HUES48 (cell line): Measurements from ENCODE around the gene CEP72.
"Not testable (repeated sequence)": the region's sequence is repeated elsewhere in the genome, so short reads cannot be mapped to it uniquely, and the experiment has no call there.

Source experiments
- H3K27ac ChIP-seq: one replicate; pipeline ENCODE4 v1.7.0; 2013; ENCODE audit warnings: low read depth, low read length, inconsistent platforms
- H3K27me3 ChIP-seq: 2 replicates; pipeline ENCODE4 v1.6.1; 2013; ENCODE audit warnings: mild to moderate bottlenecking, low read length; ENCODE audit not compliant: control insufficient read depth, insufficient read depth
- H3K36me3 ChIP-seq: 2 replicates; pipeline ENCODE4 v1.6.1; 2013; ENCODE audit warnings: low read length; ENCODE audit not compliant: control insufficient read depth, insufficient read depth
- H3K4me1 ChIP-seq: 2 replicates; pipeline ENCODE4 v1.6.1; 2013; ENCODE audit warnings: mild to moderate bottlenecking, low read length; ENCODE audit not compliant: control insufficient read depth, insufficient read depth
- H3K4me3 ChIP-seq: 2 replicates; pipeline ENCODE4 v1.5.1; 2013; ENCODE audit warnings: mild to moderate bottlenecking, low read depth, low read length
- H3K9ac ChIP-seq: 2 replicates; pipeline ENCODE4 v1.6.1; 2013; ENCODE audit warnings: mild to moderate bottlenecking, low read depth, low read length, moderate library complexity
- H3K9me3 ChIP-seq: 2 replicates; pipeline ENCODE4 v1.6.1; 2013; ENCODE audit warnings: low read length; ENCODE audit not compliant: control insufficient read depth, insufficient read depth

The CEP72 gene

GRCh38 chr5:675871-676698, 63.9 kb downstream of the CEP72 start:
- Histone ChIP-seq H3K36me3 (no peaks in the 10 kb centered on the region), H3K27me3 (peaks cover 25% of the 10 kb centered on the region; the same call in 1 of the 2 replicates), H3K4me1 (0 out of 2 replicates have a peak, but pooled peaks cover 9% of the 10 kb centered on the region), H3K9ac (no peak overlapping the region), H3K27ac (no peak overlapping the region), H3K9me3 (no peaks in the 10 kb centered on the region), H3K4me3 (no peak overlapping the region)

GRCh38 chr5:676699-677076, 64.5 kb downstream of the CEP72 start:
- Histone ChIP-seq H3K36me3 (no peaks in the 10 kb centered on the region), H3K4me3 (no peak overlapping the region), H3K27me3 (peaks cover 25% of the 10 kb centered on the region; the same call in 1 of the 2 replicates), H3K9me3 (no peaks in the 10 kb centered on the region), H3K4me1 (0 out of 2 replicates have a peak, but pooled peaks cover 7% of the 10 kb centered on the region), H3K9ac (no peak overlapping the region), H3K27ac (no peak overlapping the region)

- no peak overlapping the region for H3K4me3 ChIP-seq
- peaks cover 25% of the 10 kb centered on the region; the same call in 1 of the 2 replicates for H3K27me3 ChIP-seq
- H3K36me3 ChIP-seq, result no peaks in the 10 kb centered on the region
- 0 out of 2 replicates have a peak, but pooled peaks cover 5% of the 10 kb centered on the region for H3K4me1 ChIP-seq
- no peaks in the 10 kb centered on the region for H3K9me3 ChIP-seq
- H3K9ac ChIP-seq, result no peak overlapping the region
- no peak overlapping the region for H3K27ac ChIP-seq
Observed at GRCh38 chr5:677131-678101, 65.3 kb downstream of the CEP72 start.

GRCh38 chr5:678521-678920, 66.4 kb downstream of the CEP72 start:
- not testable (repeated sequence) for H3K27ac ChIP-seq, H3K36me3 ChIP-seq, H3K4me1 ChIP-seq, H3K9ac ChIP-seq, H3K4me3 ChIP-seq, H3K9me3 ChIP-seq
- peaks cover 25% of the 10 kb centered on the region; the same call in 1 of the 2 replicates for H3K27me3 ChIP-seq

GRCh38 chr5:679166-679895, 67.2 kb downstream of the CEP72 start:
- H3K4me3 ChIP-seq, H3K36me3 ChIP-seq, H3K9me3 ChIP-seq, H3K4me1 ChIP-seq, H3K27ac ChIP-seq, H3K9ac ChIP-seq: not testable (repeated sequence)
- H3K27me3 ChIP-seq, result peaks cover 21% of the 10 kb centered on the region; the same call in 1 of the 2 replicates

- H3K36me3 ChIP-seq, H3K4me1 ChIP-seq, H3K9me3 ChIP-seq, H3K4me3 ChIP-seq, H3K9ac ChIP-seq, H3K27ac ChIP-seq: not testable (repeated sequence)
- peaks cover 21% of the 10 kb centered on the region; the same call in 1 of the 2 replicates for H3K27me3 ChIP-seq
Observed at GRCh38 chr5:680118-680795, 68.1 kb downstream of the CEP72 start.

GRCh38 chr5:680836-681235, 68.7 kb downstream of the CEP72 start:
- not testable (repeated sequence) for H3K4me1 ChIP-seq, H3K9me3 ChIP-seq, H3K27ac ChIP-seq, H3K36me3 ChIP-seq, H3K4me3 ChIP-seq, H3K9ac ChIP-seq
- peaks cover 17% of the 10 kb centered on the region; the same call in 1 of the 2 replicates for H3K27me3 ChIP-seq

- H3K36me3 ChIP-seq, H3K27ac ChIP-seq, H3K4me1 ChIP-seq, H3K27me3 ChIP-seq, H3K9ac ChIP-seq, H3K4me3 ChIP-seq, H3K9me3 ChIP-seq: not testable (repeated sequence)
Observed at GRCh38 chr5:681317-682191, 69.4 kb downstream of the CEP72 start.

- H3K36me3 ChIP-seq, H3K4me3 ChIP-seq, H3K27me3 ChIP-seq, H3K27ac ChIP-seq, H3K4me1 ChIP-seq, H3K9ac ChIP-seq, H3K9me3 ChIP-seq: not testable (repeated sequence)
Observed at GRCh38 chr5:682216-682615, 70.1 kb downstream of the CEP72 start.
